NT2/D1 (cell line): ENCODE measurements around the gene KCNN3.
A peak's percentile ranks its signal among the peaks of the same experiment; 100 is the strongest.

Experiments
- DNase-seq: peaks from one replicate; pipeline ENCODE4 v3.0.0-alpha.2; 2011; ENCODE audit warnings: low read depth, low spot score
- H3K27me3 ChIP-seq: 2 replicates; pipeline ENCODE4 v1.6.0; 2011; ENCODE audit warnings: mild to moderate bottlenecking; ENCODE audit not compliant: insufficient read length, insufficient read depth
- H3K36me3 ChIP-seq: 2 replicates; pipeline ENCODE4 v1.6.1; 2011; ENCODE audit warnings: mild to moderate bottlenecking, low read length, mixed read lengths; ENCODE audit not compliant: insufficient read depth, insufficient read length
- H3K4me1 ChIP-seq: 2 replicates; pipeline ENCODE4 v1.5.1; 2011; ENCODE audit not compliant: insufficient read depth, insufficient read length
- H3K4me3 ChIP-seq: 2 replicates; pipeline ENCODE4 v1.5.1; 2011; ENCODE audit warnings: low read depth; ENCODE audit not compliant: insufficient read length
- H3K9ac ChIP-seq: 2 replicates; pipeline ENCODE4 v1.6.0; 2011; ENCODE audit warnings: low read depth; ENCODE audit not compliant: insufficient read length
- H3K9me3 ChIP-seq: 2 replicates; pipeline ENCODE4 v1.5.1; 2011; ENCODE audit warnings: mild to moderate bottlenecking, low read length; ENCODE audit not compliant: insufficient read depth
- SUZ12 ChIP-seq: IDR thresholded peaks from 2 replicates; pipeline ENCODE4 v1.6.1; 2011; ENCODE audit not compliant: insufficient read length, insufficient read depth; ENCODE audit errors: extremely low read depth
- YY1 ChIP-seq: IDR thresholded peaks from 2 replicates; pipeline ENCODE4 v1.6.1; 2011; ENCODE audit not compliant: insufficient read length, insufficient read depth
- ZNF274 ChIP-seq: IDR thresholded peaks from 2 replicates; pipeline ENCODE4 v1.6.1; 2011; ENCODE audit warnings: mild to moderate bottlenecking, low read depth, low read length

The KCNN3 gene

GRCh38 chr1:154730986-154731489 lies 139.0 kb downstream of the KCNN3 start:
- no peak overlapping the region for H3K4me3 ChIP-seq
- peaks cover 17% of the 10 kb centered on the region for H3K4me1 ChIP-seq
- no peaks in the 10 kb centered on the region for H3K9me3 ChIP-seq
- H3K27me3 ChIP-seq = no peaks in the 10 kb centered on the region
- TF ChIP-seq SUZ12 (no peak), ZNF274 (no peak), YY1 (no peak)
- DNase-seq = no peak
- no peaks in the 10 kb centered on the region for H3K36me3 ChIP-seq
- peak overlapping the region; percentile 2 for H3K9ac ChIP-seq

GRCh38 chr1:154730259-154730658 lies 139.8 kb downstream of the KCNN3 start:
- H3K36me3 ChIP-seq = no peaks in the 10 kb centered on the region
- no peak overlapping the region for H3K9ac ChIP-seq
- TF ChIP-seq ZNF274 (no peak), SUZ12 (no peak), YY1 (no peak)
- no peaks in the 10 kb centered on the region for H3K9me3 ChIP-seq
- H3K4me1 ChIP-seq = peaks cover 12% of the 10 kb centered on the region
- no peaks in the 10 kb centered on the region for H3K27me3 ChIP-seq
- DNase-seq = peak; percentile 79
- H3K4me3 ChIP-seq = no peak overlapping the region

GRCh38 chr1:154729577-154729976 lies 140.5 kb downstream of the KCNN3 start:
- TF ChIP-seq SUZ12 = no peak
- TF ChIP-seq ZNF274 = no peak
- no peak for TF ChIP-seq YY1
- Histone ChIP-seq H3K36me3 (no peaks in the 10 kb centered on the region), H3K4me1 (peaks cover 12% of the 10 kb centered on the region), H3K9ac (no peak overlapping the region), H3K4me3 (no peak overlapping the region), H3K9me3 (no peaks in the 10 kb centered on the region), H3K27me3 (no peaks in the 10 kb centered on the region)
- no peak for DNase-seq

GRCh38 chr1:154729031-154729442 lies 141.0 kb downstream of the KCNN3 start:
- Histone ChIP-seq H3K4me1 (peaks cover 12% of the 10 kb centered on the region), H3K27me3 (no peaks in the 10 kb centered on the region), H3K9me3 (no peaks in the 10 kb centered on the region), H3K36me3 (no peaks in the 10 kb centered on the region), H3K4me3 (no peak overlapping the region), H3K9ac (no peak overlapping the region)
- no peak for DNase-seq
- TF ChIP-seq SUZ12 = no peak

- H3K4me3 ChIP-seq = no peak overlapping the region
- no peak for DNase-seq
- TF ChIP-seq YY1 = no peak
- TF ChIP-seq SUZ12 = no peak
- TF ChIP-seq ZNF274 = no peak
Observed at GRCh38 chr1:154726896-154727753, 143.0 kb downstream of the KCNN3 start.

GRCh38 chr1:154726443-154726842 lies 143.6 kb downstream of the KCNN3 start:
- Histone ChIP-seq H3K27me3 (no peaks in the 10 kb centered on the region), H3K4me1 (peaks cover 12% of the 10 kb centered on the region), H3K4me3 (no peak overlapping the region), H3K9ac (no peak overlapping the region), H3K9me3 (no peaks in the 10 kb centered on the region), H3K36me3 (no peaks in the 10 kb centered on the region)
- DNase-seq = no peak
- TF ChIP-seq SUZ12 (no peak), ZNF274 (no peak), YY1 (no peak)

More at GRCh38 chr1:154726896-154727753, 143.0 kb downstream of the KCNN3 start:
- Histone ChIP-seq H3K27me3 (no peaks in the 10 kb centered on the region), H3K9me3 (no peaks in the 10 kb centered on the region), H3K9ac (no peak overlapping the region), H3K36me3 (no peaks in the 10 kb centered on the region), H3K4me1 (peaks cover 12% of the 10 kb centered on the region)

GRCh38 chr1:154725865-154726264 lies 144.2 kb downstream of the KCNN3 start:
- Histone ChIP-seq H3K9ac (no peak overlapping the region), H3K4me3 (no peak overlapping the region), H3K4me1 (peaks cover 9% of the 10 kb centered on the region), H3K9me3 (no peaks in the 10 kb centered on the region), H3K36me3 (no peaks in the 10 kb centered on the region), H3K27me3 (no peaks in the 10 kb centered on the region)
- no peak for TF ChIP-seq YY1
- no peak for TF ChIP-seq SUZ12
- no peak for TF ChIP-seq ZNF274
- DNase-seq = no peak
